Measurements from ENCODE around the gene SLC10A2.

- no peak for TF ChIP-seq POLR2A (IDR thresholded peaks at IDR 0.05)
- TF ChIP-seq, protein P1, sequence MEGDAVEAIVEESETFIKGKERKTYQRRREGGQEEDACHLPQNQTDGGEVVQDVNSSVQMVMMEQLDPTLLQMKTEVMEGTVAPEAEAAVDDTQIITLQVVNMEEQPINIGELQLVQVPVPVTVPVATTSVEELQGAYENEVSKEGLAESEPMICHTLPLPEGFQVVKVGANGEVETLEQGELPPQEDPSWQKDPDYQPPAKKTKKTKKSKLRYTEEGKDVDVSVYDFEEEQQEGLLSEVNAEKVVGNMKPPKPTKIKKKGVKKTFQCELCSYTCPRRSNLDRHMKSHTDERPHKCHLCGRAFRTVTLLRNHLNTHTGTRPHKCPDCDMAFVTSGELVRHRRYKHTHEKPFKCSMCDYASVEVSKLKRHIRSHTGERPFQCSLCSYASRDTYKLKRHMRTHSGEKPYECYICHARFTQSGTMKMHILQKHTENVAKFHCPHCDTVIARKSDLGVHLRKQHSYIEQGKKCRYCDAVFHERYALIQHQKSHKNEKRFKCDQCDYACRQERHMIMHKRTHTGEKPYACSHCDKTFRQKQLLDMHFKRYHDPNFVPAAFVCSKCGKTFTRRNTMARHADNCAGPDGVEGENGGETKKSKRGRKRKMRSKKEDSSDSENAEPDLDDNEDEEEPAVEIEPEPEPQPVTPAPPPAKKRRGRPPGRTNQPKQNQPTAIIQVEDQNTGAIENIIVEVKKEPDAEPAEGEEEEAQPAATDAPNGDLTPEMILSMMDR (IDR thresholded peaks at IDR 0.05) = no peak
Observed at GRCh38 chr13:103004661-103005345, 61.4 kb downstream of the SLC10A2 start.

All from uterus (tissue), 2 donors.